Panc1 (cell line): Measurements from ENCODE around the gene ANKRD13C. TPM values are rescaled to one million over a fixed set of nuclear protein-coding genes. Genes with fewer than 3 reads are reported as not detected.

Source experiments
- ATAC-seq: fragments of 200-7000 bp; cut with Tn5 transposase; 2 replicates; pipeline ENCODE4 v1.9.1; 2020; ENCODE audit warnings: mild to moderate bottlenecking, moderate library complexity
- BruUV-seq: library from RNA; stranded (reverse); fragments of 400-500 nt; replicated peaks from 2 replicates; lab custom pipeline; 2021; lab: Mats Ljungman, UMichigan
- CTCF ChIA-PET: fragments of 300-600 bp; sonication (Branson Sonifier 250); formaldehyde crosslinking; loops from one replicate; lab custom pipeline; 2022; ENCODE audit warnings: antibody characterized with exemption; lab: Charles Lee
- POLR2A ChIA-PET: fragments of 300-600 bp; sonication (Branson Sonifier 250); formaldehyde crosslinking; loops from one replicate; lab custom pipeline; 2022; ENCODE audit warnings: antibody characterized with exemption; lab: Charles Lee
- DNase-seq: peaks from one replicate; pipeline ENCODE4 v3.0.0-alpha.2; 2010; ENCODE audit warnings: low read depth, low spot score
- H3K27ac ChIP-seq: 2 replicates; pipeline ENCODE4 v1.5.1; 2011; ENCODE audit warnings: mild to moderate bottlenecking, low read length, inconsistent platforms
- H3K27me3 ChIP-seq: fragments of 200-500 bp; sonication (Bioruptor generic); 2 replicates; pipeline ENCODE4 v1.6.0; 2014; ENCODE audit warnings: low read length, inconsistent platforms; ENCODE audit not compliant: control insufficient read depth, insufficient read depth
- H3K36me3 ChIP-seq: fragments of 200-500 bp; sonication (Bioruptor generic); 2 replicates; pipeline ENCODE4 v1.5.1; 2014; ENCODE audit warnings: inconsistent platforms, mild to moderate bottlenecking, low read length, moderate library complexity; ENCODE audit not compliant: control insufficient read depth, insufficient read depth
- H3K4me1 ChIP-seq: 2 replicates; pipeline ENCODE4 v1.5.1; 2011; ENCODE audit warnings: inconsistent platforms, mild to moderate bottlenecking, low read length, moderate library complexity; ENCODE audit not compliant: control insufficient read depth, insufficient read depth
- H3K4me3 ChIP-seq, 2 experiments: 2 replicates each; pipeline ENCODE4 v1.5.1; 2011 to 2012; ENCODE audit warnings: low read depth in 2 of 2, low read length in 2 of 2, mild to moderate bottlenecking in 2 of 2, inconsistent platforms in 1 of 2, moderate library complexity in 1 of 2
- H3K9me3 ChIP-seq: fragments of 200-500 bp; sonication (Bioruptor generic); 2 replicates; pipeline ENCODE4 v1.5.1; 2014; ENCODE audit warnings: low read depth, mild to moderate bottlenecking, inconsistent platforms, low read length, moderate library complexity; ENCODE audit not compliant: control insufficient read depth, insufficient read depth
- POLR2AphosphoS5 ChIP-seq: IDR thresholded peaks from 2 replicates; pipeline ENCODE4 v1.6.1; 2012; ENCODE audit warnings: mild to moderate bottlenecking, low read depth, low read length, moderate library complexity
- SIN3A ChIP-seq: IDR thresholded peaks from 2 replicates; pipeline ENCODE4 v1.6.1; 2012; ENCODE audit warnings: low read depth, mild to moderate bottlenecking, low read length, moderate library complexity, borderline replicate concordance; ENCODE audit not compliant: insufficient read depth
- TCF7L2 ChIP-seq: IDR thresholded peaks from 2 replicates; pipeline ENCODE4 v1.6.1; 2011; ENCODE audit warnings: mild to moderate bottlenecking, low read depth, low read length, inconsistent platforms
- in situ Hi-C: cut with HindIII; loops from 2 replicates; pipeline ENCODE4 v1.10.0; 2016; ENCODE audit warnings: low sequenced_read_pairs, low pct_unique_long_range_greater_than_20kb
- intact Hi-C: fragments of 100-400 bp; cut with micrococcal nuclease; formaldehyde crosslinking; loops from one replicate; pipeline ENCODE4 v1.10.0; 2022; ENCODE audit not compliant: unreplicated experiment
- total RNA-seq: library from RNA; stranded (reverse); gene quantifications from one replicate; pipeline ENCODE4 v1.2.1, GENCODE V29; 2021; ENCODE audit not compliant: unreplicated experiment
- TF ChIP-seq, protein P1 (sequence below), 2 experiments: IDR thresholded peaks; 2 replicates each; pipeline ENCODE4 v1.6.1; 2011 to 2012; ENCODE audit warnings: low read depth in 2 of 2, control low read depth in 1 of 2, low read length in 1 of 2, mild to moderate bottlenecking in 1 of 2, moderate library complexity in 1 of 2; ENCODE audit not compliant: insufficient read depth in 1 of 2
- TF ChIP-seq, protein P2 (sequence below): fragments of 450-650 bp; IDR thresholded peaks from 2 replicates; pipeline ENCODE4 v1.5.1; 2017; ENCODE audit warnings: mild to moderate bottlenecking

ANKRD13C gene
- total RNA-seq, 1 experiment from 2014 or later, result 20.7 TPM

DNA sequence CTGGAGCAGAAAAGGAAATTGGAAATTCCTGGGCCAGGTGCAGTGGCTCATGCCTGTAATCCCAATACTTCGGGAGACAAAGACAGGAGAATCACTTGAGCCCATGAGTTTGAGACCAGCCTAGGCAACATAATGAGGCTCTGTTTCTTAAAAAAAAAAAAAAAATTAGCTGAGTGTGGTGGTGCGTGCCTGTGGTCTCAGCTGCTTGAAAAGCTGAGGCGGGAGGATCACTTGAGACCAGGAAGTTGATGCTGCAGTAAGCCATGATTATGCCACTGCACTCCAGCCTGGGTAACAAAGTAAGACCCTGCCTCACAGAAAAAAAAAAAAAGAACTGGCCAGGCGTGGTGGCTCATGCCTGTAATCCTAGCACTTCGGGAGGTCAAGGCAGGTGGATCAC is 76.6 kb downstream of the ANKRD13C start:
- in situ Hi-C loops, result no loop called here
- no TSS peak for BruUV-seq
- DNase-seq (no peak), ATAC-seq (no peak)
- POLR2A ChIA-PET, result no interaction called here
- intact Hi-C loops, result no loop called here
- Histone ChIP-seq H3K36me3 (peaks cover 6% of the 10 kb centered on the region; the same call in 1 of the 2 replicates), H3K4me1 (no peaks in the 10 kb centered on the region), H3K9me3 (no peaks in the 10 kb centered on the region), H3K4me3 (no peak overlapping the region), H3K27me3 (no peaks in the 10 kb centered on the region), H3K27ac (no peak overlapping the region)
- no peak for TF ChIP-seq POLR2AphosphoS5
- TF ChIP-seq, protein P1, sequence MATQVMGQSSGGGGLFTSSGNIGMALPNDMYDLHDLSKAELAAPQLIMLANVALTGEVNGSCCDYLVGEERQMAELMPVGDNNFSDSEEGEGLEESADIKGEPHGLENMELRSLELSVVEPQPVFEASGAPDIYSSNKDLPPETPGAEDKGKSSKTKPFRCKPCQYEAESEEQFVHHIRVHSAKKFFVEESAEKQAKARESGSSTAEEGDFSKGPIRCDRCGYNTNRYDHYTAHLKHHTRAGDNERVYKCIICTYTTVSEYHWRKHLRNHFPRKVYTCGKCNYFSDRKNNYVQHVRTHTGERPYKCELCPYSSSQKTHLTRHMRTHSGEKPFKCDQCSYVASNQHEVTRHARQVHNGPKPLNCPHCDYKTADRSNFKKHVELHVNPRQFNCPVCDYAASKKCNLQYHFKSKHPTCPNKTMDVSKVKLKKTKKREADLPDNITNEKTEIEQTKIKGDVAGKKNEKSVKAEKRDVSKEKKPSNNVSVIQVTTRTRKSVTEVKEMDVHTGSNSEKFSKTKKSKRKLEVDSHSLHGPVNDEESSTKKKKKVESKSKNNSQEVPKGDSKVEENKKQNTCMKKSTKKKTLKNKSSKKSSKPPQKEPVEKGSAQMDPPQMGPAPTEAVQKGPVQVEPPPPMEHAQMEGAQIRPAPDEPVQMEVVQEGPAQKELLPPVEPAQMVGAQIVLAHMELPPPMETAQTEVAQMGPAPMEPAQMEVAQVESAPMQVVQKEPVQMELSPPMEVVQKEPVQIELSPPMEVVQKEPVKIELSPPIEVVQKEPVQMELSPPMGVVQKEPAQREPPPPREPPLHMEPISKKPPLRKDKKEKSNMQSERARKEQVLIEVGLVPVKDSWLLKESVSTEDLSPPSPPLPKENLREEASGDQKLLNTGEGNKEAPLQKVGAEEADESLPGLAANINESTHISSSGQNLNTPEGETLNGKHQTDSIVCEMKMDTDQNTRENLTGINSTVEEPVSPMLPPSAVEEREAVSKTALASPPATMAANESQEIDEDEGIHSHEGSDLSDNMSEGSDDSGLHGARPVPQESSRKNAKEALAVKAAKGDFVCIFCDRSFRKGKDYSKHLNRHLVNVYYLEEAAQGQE (IDR thresholded peaks at IDR 0.05; ENCODE audit: insufficient read depth in 1 of 2, low read depth in 2 of 2, low read length in 1 of 2), result no peak
- TF ChIP-seq TCF7L2, result no peak
- TF ChIP-seq, protein P2, sequence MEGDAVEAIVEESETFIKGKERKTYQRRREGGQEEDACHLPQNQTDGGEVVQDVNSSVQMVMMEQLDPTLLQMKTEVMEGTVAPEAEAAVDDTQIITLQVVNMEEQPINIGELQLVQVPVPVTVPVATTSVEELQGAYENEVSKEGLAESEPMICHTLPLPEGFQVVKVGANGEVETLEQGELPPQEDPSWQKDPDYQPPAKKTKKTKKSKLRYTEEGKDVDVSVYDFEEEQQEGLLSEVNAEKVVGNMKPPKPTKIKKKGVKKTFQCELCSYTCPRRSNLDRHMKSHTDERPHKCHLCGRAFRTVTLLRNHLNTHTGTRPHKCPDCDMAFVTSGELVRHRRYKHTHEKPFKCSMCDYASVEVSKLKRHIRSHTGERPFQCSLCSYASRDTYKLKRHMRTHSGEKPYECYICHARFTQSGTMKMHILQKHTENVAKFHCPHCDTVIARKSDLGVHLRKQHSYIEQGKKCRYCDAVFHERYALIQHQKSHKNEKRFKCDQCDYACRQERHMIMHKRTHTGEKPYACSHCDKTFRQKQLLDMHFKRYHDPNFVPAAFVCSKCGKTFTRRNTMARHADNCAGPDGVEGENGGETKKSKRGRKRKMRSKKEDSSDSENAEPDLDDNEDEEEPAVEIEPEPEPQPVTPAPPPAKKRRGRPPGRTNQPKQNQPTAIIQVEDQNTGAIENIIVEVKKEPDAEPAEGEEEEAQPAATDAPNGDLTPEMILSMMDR, result no peak
- CTCF ChIA-PET, result no interaction called here

DNA sequence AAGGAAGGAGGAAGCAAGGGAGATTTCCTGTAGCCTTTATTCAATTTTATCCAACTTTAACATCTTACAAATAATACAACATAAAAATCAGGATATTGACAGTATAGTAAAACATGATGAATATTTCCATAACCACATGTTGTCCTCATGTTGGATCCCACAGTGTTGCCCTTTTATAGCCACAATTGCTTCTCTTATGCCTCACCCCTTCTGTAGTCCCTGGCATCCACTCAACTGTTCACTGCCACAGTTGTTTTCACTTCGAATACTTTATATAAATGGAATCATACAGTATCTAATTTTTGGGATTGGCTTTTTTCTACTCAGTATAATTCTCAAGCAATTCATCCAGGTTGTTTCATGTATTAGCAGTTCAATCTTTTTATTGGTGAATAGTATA is 88.6 kb downstream of the ANKRD13C start:
- Histone ChIP-seq H3K4me1 (no peaks in the 10 kb centered on the region), H3K27ac (no peak overlapping the region), H3K9me3 (no peaks in the 10 kb centered on the region), H3K4me3 (no peak overlapping the region), H3K36me3 (peaks cover 8% of the 10 kb centered on the region; the same call in 1 of the 2 replicates), H3K27me3 (no peaks in the 10 kb centered on the region)
- BruUV-seq, result no TSS peak
- TF ChIP-seq POLR2AphosphoS5 (no peak), TCF7L2 (no peak), SIN3A (no peak)
- TF ChIP-seq, protein P2, result no peak
- TF ChIP-seq, protein P1 (IDR thresholded peaks at IDR 0.05; ENCODE audit: insufficient read depth in 1 of 2, low read depth in 2 of 2, low read length in 1 of 2), result no peak
- ChIA-PET CTCF (no interaction called here), POLR2A (no interaction called here)
- in situ Hi-C loops (no loop called here), intact Hi-C loops (no loop called here)
- DNase-seq, result no peak
- no peak for ATAC-seq
